NB4 (cell line): ENCODE results near the gene RCOR3.
"Not testable (repeated sequence)": the region's sequence is repeated elsewhere in the genome, so short reads cannot be mapped to it uniquely, and the experiment has no call there.

Experiments used
- MYC ChIP-seq: IDR thresholded peaks from 2 replicates; pipeline ENCODE4 v1.6.1; 2011; ENCODE audit warnings: low read depth, low read length
- POLR2A ChIP-seq: IDR thresholded peaks from 2 replicates; pipeline ENCODE4 v1.6.1; 2011; ENCODE audit warnings: mild to moderate bottlenecking; ENCODE audit not compliant: insufficient read length; ENCODE audit errors: extremely low read depth
- TF ChIP-seq, protein P1 (sequence below): IDR thresholded peaks from one replicate; pipeline ENCODE4 v1.5.1; 2012; ENCODE audit warnings: low read depth, low read length

- TF ChIP-seq, protein P1, sequence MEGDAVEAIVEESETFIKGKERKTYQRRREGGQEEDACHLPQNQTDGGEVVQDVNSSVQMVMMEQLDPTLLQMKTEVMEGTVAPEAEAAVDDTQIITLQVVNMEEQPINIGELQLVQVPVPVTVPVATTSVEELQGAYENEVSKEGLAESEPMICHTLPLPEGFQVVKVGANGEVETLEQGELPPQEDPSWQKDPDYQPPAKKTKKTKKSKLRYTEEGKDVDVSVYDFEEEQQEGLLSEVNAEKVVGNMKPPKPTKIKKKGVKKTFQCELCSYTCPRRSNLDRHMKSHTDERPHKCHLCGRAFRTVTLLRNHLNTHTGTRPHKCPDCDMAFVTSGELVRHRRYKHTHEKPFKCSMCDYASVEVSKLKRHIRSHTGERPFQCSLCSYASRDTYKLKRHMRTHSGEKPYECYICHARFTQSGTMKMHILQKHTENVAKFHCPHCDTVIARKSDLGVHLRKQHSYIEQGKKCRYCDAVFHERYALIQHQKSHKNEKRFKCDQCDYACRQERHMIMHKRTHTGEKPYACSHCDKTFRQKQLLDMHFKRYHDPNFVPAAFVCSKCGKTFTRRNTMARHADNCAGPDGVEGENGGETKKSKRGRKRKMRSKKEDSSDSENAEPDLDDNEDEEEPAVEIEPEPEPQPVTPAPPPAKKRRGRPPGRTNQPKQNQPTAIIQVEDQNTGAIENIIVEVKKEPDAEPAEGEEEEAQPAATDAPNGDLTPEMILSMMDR, result not testable (repeated sequence)
- not testable (repeated sequence) for TF ChIP-seq POLR2A, MYC
Observed at GRCh38 chr1:211240567-211240966, 18.6 kb upstream of the RCOR3 start.
